WTC11 (cell line): ENCODE data around the gene EBF3. TPM values are rescaled to one million over a fixed set of nuclear protein-coding genes. Genes with fewer than 3 reads are reported as not detected.

Experiments used
- ATAC-seq: fragments of 200-7000 bp; cut with Tn5 transposase; 2 replicates; pipeline ENCODE4 v1.10.0; 2021; ENCODE audit warnings: mild to moderate bottlenecking, moderate library complexity
- CTCF ChIA-PET: fragments of 300-600 bp; sonication (Branson Sonifier 250); formaldehyde crosslinking; loops from one replicate; lab custom pipeline; 2021; ENCODE audit warnings: antibody characterized with exemption; lab: Charles Lee
- POLR2A ChIA-PET: fragments of 350-600 bp; sonication (Branson Sonifier 250); formaldehyde crosslinking; loops from one replicate; lab custom pipeline; 2021; ENCODE audit warnings: antibody characterized with exemption; lab: Charles Lee
- DNase-seq: peaks from one replicate; pipeline ENCODE4 v3.0.0; 2021; ENCODE audit warnings: low spot score
- H3K27ac Mint-ChIP-seq: 2 replicates; pipeline ENCODE4 v1.8.0; 2021; ENCODE audit warnings: mixed read lengths
- H3K27me3 Mint-ChIP-seq: 2 replicates; pipeline ENCODE4 v1.8.0; 2021; ENCODE audit warnings: low read depth, mild to moderate bottlenecking, moderate library complexity, mixed read lengths
- H3K36me3 Mint-ChIP-seq: 2 replicates; pipeline ENCODE4 v1.8.0; 2021; ENCODE audit warnings: mixed read lengths
- H3K4me1 Mint-ChIP-seq: 2 replicates; pipeline ENCODE4 v1.8.0; 2022; ENCODE audit warnings: mixed read lengths
- H3K4me3 Mint-ChIP-seq: 2 replicates; pipeline ENCODE4 v1.8.0; 2021; ENCODE audit warnings: mild to moderate bottlenecking, moderate library complexity, mixed read lengths
- H3K9me3 Mint-ChIP-seq: 2 replicates; pipeline ENCODE4 v1.8.0; 2021; ENCODE audit warnings: mixed read lengths
- CTCF ChIP-seq: fragments of 200-600 bp; IDR thresholded peaks from 2 replicates; pipeline ENCODE4 v1.8.0; 2022; ENCODE audit warnings: antibody characterized with exemption
- E2F5 ChIP-seq: sonication (generic); formaldehyde crosslinking; IDR thresholded peaks from 2 replicates; pipeline ENCODE4 v1.8.1; 2022; ENCODE audit warnings: mild to moderate bottlenecking, moderate library complexity, missing genetic modification reagents
- ESRRA ChIP-seq: sonication (generic); formaldehyde crosslinking; IDR thresholded peaks from 2 replicates; pipeline ENCODE4 v1.8.1; 2022; ENCODE audit warnings: mild to moderate bottlenecking, missing genetic modification reagents, borderline replicate concordance
- ETV6 ChIP-seq: sonication (generic); formaldehyde crosslinking; IDR thresholded peaks from 2 replicates; pipeline ENCODE4 v1.8.1; 2022; ENCODE audit warnings: mild to moderate bottlenecking, missing genetic modification reagents
- GABPB1 ChIP-seq: sonication (generic); formaldehyde crosslinking; IDR thresholded peaks from 2 replicates; pipeline ENCODE4 v1.8.1; 2023; ENCODE audit warnings: mild to moderate bottlenecking, missing genetic modification reagents
- NR2C2 ChIP-seq: sonication (generic); formaldehyde crosslinking; IDR thresholded peaks from 2 replicates; pipeline ENCODE4 v1.8.0; 2022; ENCODE audit warnings: mild to moderate bottlenecking, missing genetic modification reagents
- RORB ChIP-seq: fragments of 250-450 bp; sonication (Bioruptor Pico); IDR thresholded peaks from 2 replicates; pipeline ENCODE4 v1.9.0; 2021; ENCODE audit warnings: mild to moderate bottlenecking
- TCF7 ChIP-seq: sonication (generic); formaldehyde crosslinking; IDR thresholded peaks from 2 replicates; pipeline ENCODE4 v1.8.0; 2022; ENCODE audit warnings: mild to moderate bottlenecking, low read depth, missing genetic modification reagents, moderate library complexity
- TEAD1 ChIP-seq: sonication (generic); formaldehyde crosslinking; IDR thresholded peaks from 2 replicates; pipeline ENCODE4 v1.8.0; 2022; ENCODE audit warnings: mild to moderate bottlenecking, missing genetic modification reagents
- ZNF121 ChIP-seq: sonication (generic); formaldehyde crosslinking; IDR thresholded peaks from 2 replicates; pipeline ENCODE4 v1.8.0; 2023; ENCODE audit warnings: missing genetic modification reagents
- ZNF138 ChIP-seq: sonication (generic); formaldehyde crosslinking; conservative IDR thresholded peaks from 2 replicates; pipeline ENCODE4 v1.8.1; 2022; ENCODE audit warnings: mild to moderate bottlenecking, moderate library complexity, missing genetic modification reagents
- ZNF219 ChIP-seq: sonication (generic); formaldehyde crosslinking; IDR thresholded peaks from 2 replicates; pipeline ENCODE4 v1.8.0; 2023; ENCODE audit warnings: missing genetic modification reagents, mild to moderate bottlenecking, borderline replicate concordance
- ZNF232 ChIP-seq: sonication (generic); formaldehyde crosslinking; IDR thresholded peaks from 2 replicates; pipeline ENCODE4 v1.8.0; 2022; ENCODE audit warnings: mild to moderate bottlenecking, missing genetic modification reagents
- ZNF671 ChIP-seq: fragments of 250-450 bp; sonication (Bioruptor Pico); IDR thresholded peaks from 2 replicates; pipeline ENCODE4 v1.8.0; 2021; ENCODE audit warnings: mild to moderate bottlenecking
- total RNA-seq: library from RNA; stranded (reverse); gene quantifications from 3 replicates; pipeline ENCODE4 v1.2.3, GENCODE V29; 2021
- TF ChIP-seq, protein P1 (sequence below): sonication (generic); formaldehyde crosslinking; IDR thresholded peaks from 2 replicates; pipeline ENCODE4 v1.8.0; 2022; ENCODE audit warnings: mild to moderate bottlenecking, missing genetic modification reagents
- TF ChIP-seq, protein P2 (sequence below): fragments of 250-450 bp; sonication (Bioruptor Pico); IDR thresholded peaks from 2 replicates; pipeline ENCODE4 v1.8.0; 2021; ENCODE audit warnings: mild to moderate bottlenecking
- TF ChIP-seq, protein P3 (sequence below): fragments of 250-450 bp; sonication (Bioruptor Pico); conservative IDR thresholded peaks from 2 replicates; pipeline ENCODE4 v1.9.0; 2021; ENCODE audit warnings: mild to moderate bottlenecking
- TF ChIP-seq, protein P4 (sequence below): fragments of 250-450 bp; sonication (Bioruptor Pico); IDR thresholded peaks from 2 replicates; pipeline ENCODE4 v1.9.0; 2021; ENCODE audit warnings: moderate library complexity, mild to moderate bottlenecking, inconsistent platforms, borderline replicate concordance
- TF ChIP-seq, protein P5 (sequence below): sonication (generic); formaldehyde crosslinking; IDR thresholded peaks from 2 replicates; pipeline ENCODE4 v1.8.1; 2022; ENCODE audit warnings: missing genetic modification reagents, borderline replicate concordance
- TF ChIP-seq, protein P6 (sequence below): sonication (generic); formaldehyde crosslinking; IDR thresholded peaks from 2 replicates; pipeline ENCODE4 v1.8.1; 2022; ENCODE audit warnings: low read depth, mild to moderate bottlenecking, moderate library complexity, missing genetic modification reagents, borderline replicate concordance

EBF3 gene
- total RNA-seq, 1 experiment from 2014 or later, result 1.2 TPM

- H3K9me3 Mint-ChIP-seq, result no peaks in the 10 kb centered on the region
- TF ChIP-seq ESRRA (CRISPR knock-in tag) (no peak), ZNF219 (CRISPR knock-in tag) (no peak), ZNF121 (CRISPR knock-in tag) (no peak), ZNF232 (CRISPR knock-in tag) (no peak), ZNF671 (no peak), RORB (CRISPR knock-in tag) (no peak), E2F5 (no peak), ETV6 (CRISPR knock-in tag) (no peak), ZNF138 (CRISPR knock-in tag) (no peak), TCF7 (CRISPR knock-in tag) (no peak), CTCF (no peak), TEAD1 (CRISPR knock-in tag) (no peak), GABPB1 (CRISPR knock-in tag) (no peak), NR2C2 (CRISPR knock-in tag) (no peak)
- TF ChIP-seq, protein P1, sequence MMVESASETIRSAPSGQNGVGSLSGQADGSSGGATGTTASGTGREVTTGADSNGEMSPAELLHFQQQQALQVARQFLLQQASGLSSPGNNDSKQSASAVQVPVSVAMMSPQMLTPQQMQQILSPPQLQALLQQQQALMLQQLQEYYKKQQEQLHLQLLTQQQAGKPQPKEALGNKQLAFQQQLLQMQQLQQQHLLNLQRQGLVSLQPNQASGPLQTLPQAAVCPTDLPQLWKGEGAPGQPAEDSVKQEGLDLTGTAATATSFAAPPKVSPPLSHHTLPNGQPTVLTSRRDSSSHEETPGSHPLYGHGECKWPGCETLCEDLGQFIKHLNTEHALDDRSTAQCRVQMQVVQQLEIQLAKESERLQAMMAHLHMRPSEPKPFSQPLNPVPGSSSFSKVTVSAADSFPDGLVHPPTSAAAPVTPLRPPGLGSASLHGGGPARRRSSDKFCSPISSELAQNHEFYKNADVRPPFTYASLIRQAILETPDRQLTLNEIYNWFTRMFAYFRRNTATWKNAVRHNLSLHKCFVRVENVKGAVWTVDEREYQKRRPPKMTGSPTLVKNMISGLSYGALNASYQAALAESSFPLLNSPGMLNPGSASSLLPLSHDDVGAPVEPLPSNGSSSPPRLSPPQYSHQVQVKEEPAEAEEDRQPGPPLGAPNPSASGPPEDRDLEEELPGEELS (CRISPR knock-in tag), result no peak
- TF ChIP-seq, protein P2, sequence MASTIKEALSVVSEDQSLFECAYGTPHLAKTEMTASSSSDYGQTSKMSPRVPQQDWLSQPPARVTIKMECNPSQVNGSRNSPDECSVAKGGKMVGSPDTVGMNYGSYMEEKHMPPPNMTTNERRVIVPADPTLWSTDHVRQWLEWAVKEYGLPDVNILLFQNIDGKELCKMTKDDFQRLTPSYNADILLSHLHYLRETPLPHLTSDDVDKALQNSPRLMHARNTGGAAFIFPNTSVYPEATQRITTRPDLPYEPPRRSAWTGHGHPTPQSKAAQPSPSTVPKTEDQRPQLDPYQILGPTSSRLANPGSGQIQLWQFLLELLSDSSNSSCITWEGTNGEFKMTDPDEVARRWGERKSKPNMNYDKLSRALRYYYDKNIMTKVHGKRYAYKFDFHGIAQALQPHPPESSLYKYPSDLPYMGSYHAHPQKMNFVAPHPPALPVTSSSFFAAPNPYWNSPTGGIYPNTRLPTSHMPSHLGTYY (CRISPR knock-in tag), result no peak
- TF ChIP-seq, protein P3, sequence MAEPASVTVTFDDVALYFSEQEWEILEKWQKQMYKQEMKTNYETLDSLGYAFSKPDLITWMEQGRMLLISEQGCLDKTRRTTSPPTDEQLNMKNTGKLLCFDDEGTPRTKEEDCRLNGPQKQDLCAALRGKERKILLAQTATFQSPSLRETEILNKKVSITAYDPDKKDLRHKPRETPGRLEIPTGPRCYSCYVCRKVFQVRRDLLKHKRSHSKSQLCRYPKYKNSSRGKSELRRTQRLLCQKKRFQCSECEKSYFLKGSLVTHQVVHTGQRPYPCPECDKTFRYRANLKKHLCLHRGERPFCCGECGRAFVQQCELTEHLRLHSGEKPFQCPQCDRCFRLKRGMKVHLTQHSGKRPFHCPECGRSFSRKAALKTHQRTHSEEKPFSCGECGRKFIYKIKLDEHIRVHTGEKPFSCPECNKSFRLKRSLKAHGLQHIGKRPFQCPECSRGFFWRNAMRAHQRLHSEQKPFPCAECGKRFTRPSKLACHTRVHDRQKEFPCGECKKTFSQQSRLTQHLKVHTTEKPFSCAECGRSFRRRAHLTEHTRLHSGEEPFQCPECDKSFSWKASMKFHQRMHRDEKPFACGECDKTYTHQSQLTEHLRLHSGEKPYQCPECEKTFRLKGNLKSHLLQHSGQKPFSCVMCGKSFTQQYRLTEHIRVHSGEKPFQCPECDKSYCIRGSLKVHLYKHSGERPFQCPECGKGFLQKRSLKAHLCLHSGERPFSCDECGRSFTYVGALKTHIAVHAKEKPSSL (CRISPR knock-in tag), result no peak
- TF ChIP-seq, protein P4, sequence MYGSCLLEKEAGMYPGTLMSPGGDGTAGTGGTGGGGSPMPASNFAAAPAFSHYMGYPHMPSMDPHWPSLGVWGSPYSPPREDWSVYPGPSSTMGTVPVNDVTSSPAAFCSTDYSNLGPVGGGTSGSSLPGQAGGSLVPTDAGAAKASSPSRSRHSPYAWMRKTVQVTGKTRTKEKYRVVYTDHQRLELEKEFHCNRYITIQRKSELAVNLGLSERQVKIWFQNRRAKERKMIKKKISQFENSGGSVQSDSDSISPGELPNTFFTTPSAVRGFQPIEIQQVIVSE, result no peak
- TF ChIP-seq, protein P5, sequence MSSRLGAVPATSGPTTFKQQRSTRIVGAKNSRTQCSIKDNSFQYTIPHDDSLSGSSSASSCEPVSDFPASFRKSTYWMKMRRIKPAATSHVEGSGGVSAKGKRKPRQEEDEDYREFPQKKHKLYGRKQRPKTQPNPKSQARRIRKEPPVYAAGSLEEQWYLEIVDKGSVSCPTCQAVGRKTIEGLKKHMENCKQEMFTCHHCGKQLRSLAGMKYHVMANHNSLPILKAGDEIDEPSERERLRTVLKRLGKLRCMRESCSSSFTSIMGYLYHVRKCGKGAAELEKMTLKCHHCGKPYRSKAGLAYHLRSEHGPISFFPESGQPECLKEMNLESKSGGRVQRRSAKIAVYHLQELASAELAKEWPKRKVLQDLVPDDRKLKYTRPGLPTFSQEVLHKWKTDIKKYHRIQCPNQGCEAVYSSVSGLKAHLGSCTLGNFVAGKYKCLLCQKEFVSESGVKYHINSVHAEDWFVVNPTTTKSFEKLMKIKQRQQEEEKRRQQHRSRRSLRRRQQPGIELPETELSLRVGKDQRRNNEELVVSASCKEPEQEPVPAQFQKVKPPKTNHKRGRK (CRISPR knock-in tag), result no peak
- TF ChIP-seq, protein P6, sequence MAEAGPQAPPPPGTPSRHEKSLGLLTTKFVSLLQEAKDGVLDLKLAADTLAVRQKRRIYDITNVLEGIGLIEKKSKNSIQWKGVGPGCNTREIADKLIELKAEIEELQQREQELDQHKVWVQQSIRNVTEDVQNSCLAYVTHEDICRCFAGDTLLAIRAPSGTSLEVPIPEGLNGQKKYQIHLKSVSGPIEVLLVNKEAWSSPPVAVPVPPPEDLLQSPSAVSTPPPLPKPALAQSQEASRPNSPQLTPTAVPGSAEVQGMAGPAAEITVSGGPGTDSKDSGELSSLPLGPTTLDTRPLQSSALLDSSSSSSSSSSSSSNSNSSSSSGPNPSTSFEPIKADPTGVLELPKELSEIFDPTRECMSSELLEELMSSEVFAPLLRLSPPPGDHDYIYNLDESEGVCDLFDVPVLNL (CRISPR knock-in tag), result no peak
- TF ChIP-seq, all 79 proteins: peak for 0
- Mint-ChIP-seq H3K36me3 (no peaks in the 10 kb centered on the region), H3K4me1 (peaks cover 41% of the 10 kb centered on the region), H3K4me3 (no peak overlapping the region), H3K27ac (no peak overlapping the region), H3K27me3 (no peaks in the 10 kb centered on the region)
- POLR2A ChIA-PET, result interaction anchor here (0.9 kb wide), 1 partner anchor 62 kb away, joined by 3 read pairs; no protein-coding TSS in a partner anchor
- DNase-seq (no peak), ATAC-seq (no peak)
- CTCF ChIA-PET, result interaction anchor here (0.8 to 2.4 kb wide), 19 partner anchors 10 to 291 kb away, joined by 3 to 79 read pairs (median 10); partner anchors contain the start of gene C10orf143
These were observed 75.9 kb downstream of the EBF3 start for GRCh38 chr10:129887986-129888783.
